MG63 (cell line): ENCODE data around the gene DACT2. TPM values are rescaled to one million over a fixed set of nuclear protein-coding genes. Genes with fewer than 3 reads are reported as not detected.
"Not testable (repeated sequence)": the region's sequence is repeated elsewhere in the genome, so short reads cannot be mapped to it uniquely, and the experiment has no call there.

Experiments
- DNase-seq: peaks from one replicate; pipeline ENCODE4 v3.0.0-alpha.2; 2020
- H3K27me3 ChIP-seq: fragments of 250-450 bp; sonication (Bioruptor Pico); 2 replicates; pipeline ENCODE4 v1.5.1; 2020; ENCODE audit warnings: mild to moderate bottlenecking, moderate library complexity
- H3K36me3 ChIP-seq: fragments of 250-450 bp; sonication (Bioruptor Pico); 2 replicates; pipeline ENCODE4 v1.5.1; 2020; ENCODE audit warnings: mild to moderate bottlenecking, moderate library complexity
- H3K4me3 ChIP-seq: fragments of 250-450 bp; sonication (Bioruptor Pico); 2 replicates; pipeline ENCODE4 v1.5.1; 2020; ENCODE audit warnings: mild to moderate bottlenecking, moderate library complexity
- H3K9me3 ChIP-seq: fragments of 250-450 bp; sonication (Bioruptor Pico); 2 replicates; pipeline ENCODE4 v1.5.1; 2020; ENCODE audit warnings: mild to moderate bottlenecking, moderate library complexity
- total RNA-seq: library from RNA; depleted of rRNA; stranded (reverse); fragments of >200 nt; shearing (Covaris generic); gene quantifications from 2 replicates; pipeline ENCODE4 v1.2.3, GENCODE V29; 2014; ENCODE audit warnings: low replicate concordance

DACT2 gene
- total RNA-seq, 1 experiment from 2014 or later = not detected

GRCh38 chr6:168300975-168301647 lies 18.5 kb downstream of the DACT2 start:
- H3K4me3 ChIP-seq = no peak overlapping the region
- H3K9me3 ChIP-seq = no peaks in the 10 kb centered on the region
- H3K27me3 ChIP-seq = no peaks in the 10 kb centered on the region
- no peaks in the 10 kb centered on the region for H3K36me3 ChIP-seq
- no peak for DNase-seq

- no peaks in the 10 kb centered on the region for H3K27me3 ChIP-seq
- no peaks in the 10 kb centered on the region for H3K36me3 ChIP-seq
- no peak overlapping the region for H3K4me3 ChIP-seq
- H3K9me3 ChIP-seq = no peaks in the 10 kb centered on the region
- no peak for DNase-seq
Observed at GRCh38 chr6:168299541-168300511, 19.8 kb downstream of the DACT2 start.

- Histone ChIP-seq H3K36me3 (no peaks in the 10 kb centered on the region), H3K9me3 (no peaks in the 10 kb centered on the region), H3K4me3 (no peak overlapping the region), H3K27me3 (no peaks in the 10 kb centered on the region)
- no peak for DNase-seq
Observed at GRCh38 chr6:168297643-168298042, 21.9 kb downstream of the DACT2 start.

- DNase-seq = no peak
- Histone ChIP-seq H3K27me3 (no peaks in the 10 kb centered on the region), H3K9me3 (no peaks in the 10 kb centered on the region), H3K4me3 (no peak overlapping the region), H3K36me3 (no peaks in the 10 kb centered on the region)
Observed at GRCh38 chr6:168294901-168295300, 24.7 kb downstream of the DACT2 start.

GRCh38 chr6:168293636-168294530 lies 25.7 kb downstream of the DACT2 start:
- Histone ChIP-seq H3K4me3 (no peak overlapping the region), H3K27me3 (no peaks in the 10 kb centered on the region), H3K36me3 (no peaks in the 10 kb centered on the region), H3K9me3 (no peaks in the 10 kb centered on the region)
- no peak for DNase-seq

- H3K9me3 ChIP-seq = no peaks in the 10 kb centered on the region
- H3K36me3 ChIP-seq = no peaks in the 10 kb centered on the region
- DNase-seq = no peak
Observed at GRCh38 chr6:168292826-168293225, 26.8 kb downstream of the DACT2 start.

GRCh38 chr6:168291450-168291849 lies 28.1 kb downstream of the DACT2 start:
- Histone ChIP-seq H3K27me3 (no peaks in the 10 kb centered on the region), H3K36me3 (no peaks in the 10 kb centered on the region), H3K9me3 (no peaks in the 10 kb centered on the region), H3K4me3 (no peak overlapping the region)
- no peak for DNase-seq

More at GRCh38 chr6:168292826-168293225, 26.8 kb downstream of the DACT2 start:
- H3K4me3 ChIP-seq = no peak overlapping the region
- no peaks in the 10 kb centered on the region for H3K27me3 ChIP-seq

GRCh38 chr6:168290095-168290494 lies 29.5 kb downstream of the DACT2 start:
- Histone ChIP-seq H3K9me3 (no peaks in the 10 kb centered on the region), H3K27me3 (no peaks in the 10 kb centered on the region), H3K36me3 (no peaks in the 10 kb centered on the region), H3K4me3 (no peak overlapping the region)
- DNase-seq = no peak

GRCh38 chr6:168289571-168289962 lies 30.0 kb downstream of the DACT2 start:
- Histone ChIP-seq H3K27me3 (no peaks in the 10 kb centered on the region), H3K4me3 (no peak overlapping the region), H3K36me3 (no peaks in the 10 kb centered on the region), H3K9me3 (no peaks in the 10 kb centered on the region)
- no peak for DNase-seq

- H3K9me3 ChIP-seq = no peaks in the 10 kb centered on the region
- DNase-seq = no peak
- H3K36me3 ChIP-seq = no peaks in the 10 kb centered on the region
- no peak overlapping the region for H3K4me3 ChIP-seq
- no peaks in the 10 kb centered on the region for H3K27me3 ChIP-seq
Observed at GRCh38 chr6:168288781-168289570, 30.6 kb downstream of the DACT2 start.

GRCh38 chr6:168287460-168287859 lies 32.1 kb downstream of the DACT2 start:
- not testable (repeated sequence) for H3K9me3 ChIP-seq, DNase-seq, H3K27me3 ChIP-seq, H3K4me3 ChIP-seq, H3K36me3 ChIP-seq

- not testable (repeated sequence) for DNase-seq, H3K27me3 ChIP-seq, H3K36me3 ChIP-seq, H3K9me3 ChIP-seq, H3K4me3 ChIP-seq
Observed at GRCh38 chr6:168286771-168287446, 32.7 kb downstream of the DACT2 start.

GRCh38 chr6:168286116-168286515 lies 33.5 kb downstream of the DACT2 start:
- Histone ChIP-seq H3K9me3 (no peaks in the 10 kb centered on the region), H3K4me3 (no peak overlapping the region), H3K36me3 (no peaks in the 10 kb centered on the region), H3K27me3 (no peaks in the 10 kb centered on the region)
- no peak for DNase-seq

- no peaks in the 10 kb centered on the region for H3K9me3 ChIP-seq
- no peak for DNase-seq
- no peak overlapping the region for H3K4me3 ChIP-seq
- no peaks in the 10 kb centered on the region for H3K36me3 ChIP-seq
- H3K27me3 ChIP-seq = no peaks in the 10 kb centered on the region
Observed at GRCh38 chr6:168285456-168285855, 34.1 kb downstream of the DACT2 start.

GRCh38 chr6:168284187-168284586 lies 35.4 kb downstream of the DACT2 start:
- Histone ChIP-seq H3K9me3 (no peaks in the 10 kb centered on the region), H3K27me3 (no peaks in the 10 kb centered on the region), H3K36me3 (no peaks in the 10 kb centered on the region), H3K4me3 (no peak overlapping the region)
- no peak for DNase-seq

GRCh38 chr6:168283686-168284025 lies 35.9 kb downstream of the DACT2 start:
- no peaks in the 10 kb centered on the region for H3K27me3 ChIP-seq
- H3K36me3 ChIP-seq = no peaks in the 10 kb centered on the region
- no peak overlapping the region for H3K4me3 ChIP-seq
- no peaks in the 10 kb centered on the region for H3K9me3 ChIP-seq
- no peak for DNase-seq
